Measurements from ENCODE around the gene RIT2.
A peak's percentile ranks its signal among the peaks of the same experiment; 100 is the strongest.
"Not testable (repeated sequence)": the region's sequence is repeated elsewhere in the genome, so short reads cannot be mapped to it uniquely, and the experiment has no call there.

The RIT2 gene

GRCh38 chr18:42745171-42745570 lies 370.3 kb downstream of the RIT2 start:
- H3K36me3 ChIP-seq: no peaks in the 10 kb centered on the region
- no peaks in the 10 kb centered on the region for H3K4me1 ChIP-seq
- no peak overlapping the region for H3K4me3 ChIP-seq (ENCODE audit: low read depth, low read length)
- TF ChIP-seq CTCF (IDR thresholded peaks at IDR 0.05; ENCODE audit: low read depth, low read length): no peak
- no peak for DNase-seq
- no peaks in the 10 kb centered on the region for H3K9me3 ChIP-seq
- H3K27me3 ChIP-seq: no peaks in the 10 kb centered on the region

- no peak for DNase-seq
- H3K9me3 ChIP-seq: no peaks in the 10 kb centered on the region
- H3K4me3 ChIP-seq (ENCODE audit: low read depth, low read length): no peak overlapping the region
- H3K4me1 ChIP-seq: no peaks in the 10 kb centered on the region
- no peak for TF ChIP-seq CTCF (IDR thresholded peaks at IDR 0.05; ENCODE audit: low read depth, low read length)
- H3K27me3 ChIP-seq: no peaks in the 10 kb centered on the region
- H3K36me3 ChIP-seq: no peaks in the 10 kb centered on the region
These were observed 371.9 kb downstream of the RIT2 start for GRCh38 chr18:42743373-42744138.

- TF ChIP-seq CTCF (IDR thresholded peaks at IDR 0.05; ENCODE audit: low read depth, low read length): no peak
- DNase-seq: no peak
- H3K36me3 ChIP-seq: no peaks in the 10 kb centered on the region
- no peaks in the 10 kb centered on the region for H3K9me3 ChIP-seq
- no peak overlapping the region for H3K4me3 ChIP-seq (ENCODE audit: low read depth, low read length)
- H3K4me1 ChIP-seq: no peaks in the 10 kb centered on the region
- H3K27me3 ChIP-seq: no peaks in the 10 kb centered on the region
These were observed 372.5 kb downstream of the RIT2 start for GRCh38 chr18:42742969-42743368.

DNA sequence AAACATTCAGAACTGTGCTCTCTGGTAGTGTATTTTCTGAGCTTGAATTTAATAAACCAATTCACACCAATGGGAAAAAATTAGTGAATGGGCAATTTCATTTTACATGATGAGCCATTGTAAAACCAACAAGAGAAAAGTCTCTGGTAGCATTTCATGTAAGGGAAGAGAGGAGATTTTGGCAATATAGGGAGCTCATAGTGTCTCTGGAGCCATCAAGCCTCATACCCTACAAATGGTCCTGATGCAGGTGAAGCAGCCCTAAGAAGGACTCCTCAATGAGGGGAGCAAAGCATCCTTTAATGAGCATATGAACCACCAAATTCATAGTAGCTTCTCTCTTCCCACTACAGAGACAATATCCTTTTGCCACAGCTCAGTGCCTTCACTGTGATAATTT lies 373.0 kb downstream of the RIT2 start:
- Histone ChIP-seq H3K36me3 (no peaks in the 10 kb centered on the region), H3K4me3 (ENCODE audit: low read depth, low read length) (no peak overlapping the region), H3K9me3 (no peaks in the 10 kb centered on the region), H3K4me1 (no peaks in the 10 kb centered on the region), H3K27me3 (no peaks in the 10 kb centered on the region)
- TF ChIP-seq CTCF (IDR thresholded peaks at IDR 0.05; ENCODE audit: low read depth, low read length): no peak
- no peak for DNase-seq

DNA sequence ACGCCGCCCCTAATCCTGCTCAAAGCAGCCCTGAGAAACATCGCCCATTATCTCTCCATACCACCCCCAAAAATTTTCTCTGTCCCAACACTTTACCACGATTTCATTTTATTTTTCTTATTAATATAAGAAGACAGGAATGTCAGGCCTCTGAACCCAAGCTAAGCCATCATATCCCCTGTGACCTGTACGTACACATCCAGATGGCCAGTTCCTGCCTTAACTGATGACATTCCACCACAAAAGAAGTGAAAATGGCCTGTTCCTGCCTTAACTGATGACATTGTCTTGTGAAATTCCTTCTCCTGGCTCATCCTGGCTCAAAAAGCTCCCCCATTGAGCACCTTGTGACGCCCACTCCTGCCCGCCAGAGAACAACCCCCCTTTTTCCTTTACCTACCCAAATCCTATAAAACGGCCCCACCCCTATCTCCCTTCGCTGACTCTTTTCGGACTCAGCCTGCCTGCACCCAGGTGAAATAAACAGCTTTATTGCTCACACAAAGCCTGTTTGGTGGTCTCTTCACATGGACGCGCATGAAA lies 373.6 kb downstream of the RIT2 start:
- not testable (repeated sequence) for DNase-seq; H3K4me1 ChIP-seq; H3K9me3 ChIP-seq; H3K27me3 ChIP-seq; H3K4me3 ChIP-seq (ENCODE audit: low read depth, low read length); H3K36me3 ChIP-seq

DNA sequence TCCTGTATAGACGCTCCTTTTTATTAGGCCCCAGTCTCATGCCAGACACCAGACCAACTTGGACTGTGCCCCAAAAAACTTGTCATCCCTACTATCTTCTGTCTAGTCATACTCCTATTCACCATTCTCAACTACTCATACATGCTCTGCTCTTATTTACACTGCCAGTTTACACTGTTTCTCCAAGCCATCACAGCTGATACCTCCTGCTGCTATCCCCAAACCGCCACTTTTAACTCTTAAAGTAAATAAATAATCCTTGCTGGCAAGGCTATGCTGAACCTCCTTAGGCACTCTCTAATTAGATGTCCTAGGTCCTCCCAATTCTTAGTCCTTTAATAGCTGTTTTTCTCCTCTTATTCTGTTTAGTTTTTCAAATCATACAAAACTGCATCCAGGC lies 374.2 kb downstream of the RIT2 start:
- not testable (repeated sequence) for H3K4me1 ChIP-seq; H3K27me3 ChIP-seq; H3K4me3 ChIP-seq (ENCODE audit: low read depth, low read length); H3K9me3 ChIP-seq; H3K36me3 ChIP-seq; DNase-seq

- no peaks in the 10 kb centered on the region for H3K36me3 ChIP-seq
These were observed 379.4 kb downstream of the RIT2 start for GRCh38 chr18:42736074-42736473.

More at GRCh38 chr18:42736074-42736473, 379.4 kb downstream of the RIT2 start:
- TF ChIP-seq CTCF (IDR thresholded peaks at IDR 0.05; ENCODE audit: low read depth, low read length): no peak
- DNase-seq: peak; percentile 7
- Histone ChIP-seq H3K4me1 (no peaks in the 10 kb centered on the region), H3K9me3 (no peaks in the 10 kb centered on the region), H3K27me3 (no peaks in the 10 kb centered on the region), H3K4me3 (ENCODE audit: low read depth, low read length) (no peak overlapping the region)
